Liver (tissue), 9 donors: ENCODE data around the gene PKD1L1. TPM values are rescaled to one million over a fixed set of nuclear protein-coding genes. Genes with fewer than 3 reads are reported as not detected.

Source experiments
- DNase-seq: peaks from one replicate; pipeline ENCODE4 v3.0.0-alpha.2; 2017; ENCODE audit warnings: low spot score
- H3K27ac ChIP-seq, 2 donors: one replicate each; pipeline ENCODE4 v1.7.0; 2013; ENCODE audit warnings: inconsistent platforms in 2 of 2, low read length in 2 of 2, control low read depth in 1 of 2, low read depth in 1 of 2, mild to moderate bottlenecking in 1 of 2
- H3K27me3 ChIP-seq, 4 donors: one replicate each; pipeline versions ENCODE4 v1.6.1 to v1.7.0; 2013; ENCODE audit warnings: low read length in 3 of 4, inconsistent platforms in 1 of 4, mild to moderate bottlenecking in 1 of 4, moderate library complexity in 1 of 4; ENCODE audit not compliant: control insufficient read depth in 4 of 4, insufficient read depth in 4 of 4
- H3K36me3 ChIP-seq, 4 donors: one replicate each; pipeline versions ENCODE4 v1.6.1 to v1.7.0; 2013; ENCODE audit warnings: low read length in 3 of 4, mild to moderate bottlenecking in 3 of 4, low read depth in 1 of 4, moderate library complexity in 1 of 4; ENCODE audit not compliant: control insufficient read depth in 4 of 4, insufficient read depth in 3 of 4
- H3K4me1 ChIP-seq, 4 donors: one replicate each; pipeline versions ENCODE4 v1.6.1 to v1.7.0; 2013; ENCODE audit warnings: low read length in 3 of 4, mild to moderate bottlenecking in 3 of 4, moderate library complexity in 1 of 4; ENCODE audit not compliant: control insufficient read depth in 4 of 4, insufficient read depth in 4 of 4
- H3K4me3 ChIP-seq, 3 donors: one replicate each; pipeline versions ENCODE4 v1.6.1 to v1.7.0; 2013; ENCODE audit warnings: low read length in 3 of 3, control low read depth in 1 of 3, low read depth in 1 of 3, mild to moderate bottlenecking in 1 of 3
- H3K9ac ChIP-seq, 2 donors: one replicate each; pipeline ENCODE4 v1.7.0; 2013; ENCODE audit warnings: low read length in 2 of 2, mild to moderate bottlenecking in 2 of 2, moderate library complexity in 2 of 2, control low read depth in 1 of 2, low read depth in 1 of 2
- H3K9me3 ChIP-seq, 4 donors: one replicate each; pipeline versions ENCODE4 v1.6.1 to v1.7.0; 2013; ENCODE audit warnings: low read length in 3 of 4; ENCODE audit not compliant: control insufficient read depth in 4 of 4
- CTCF ChIP-seq: fragments of 150-350 bp; IDR thresholded peaks from 2 replicates; pipeline ENCODE4 v1.5.1; 2017; ENCODE audit warnings: improper control_type of control experiment, low read depth, low read length; ENCODE audit not compliant: missing input control
- EGR1 ChIP-seq, 2 donors: IDR thresholded peaks; 2 replicates each; pipeline ENCODE4 v1.6.1; 2016 to 2018; ENCODE audit warnings: antibody characterized with exemption in 2 of 2, low read depth in 2 of 2
- FOXA1 ChIP-seq: IDR thresholded peaks from 2 replicates; pipeline ENCODE4 v1.6.1; 2016; ENCODE audit warnings: antibody characterized with exemption
- FOXA2 ChIP-seq: IDR thresholded peaks from 2 replicates; pipeline ENCODE4 v1.6.1; 2016; ENCODE audit warnings: antibody characterized with exemption
- GABPA ChIP-seq, 2 donors: IDR thresholded peaks in 1 of 2; conservative IDR thresholded peaks in 1 of 2; 2 replicates each; pipeline ENCODE4 v1.6.1; 2016; ENCODE audit warnings: antibody characterized with exemption in 2 of 2, mild to moderate bottlenecking in 1 of 2, moderate library complexity in 1 of 2
- HNF4A ChIP-seq, 2 donors: conservative IDR thresholded peaks; 2 replicates each; pipeline ENCODE4 v1.6.1; 2016; ENCODE audit warnings: antibody characterized with exemption in 2 of 2, mild to moderate bottlenecking in 2 of 2
- HNF4G ChIP-seq: IDR thresholded peaks from 2 replicates; pipeline ENCODE4 v1.6.1; 2016; ENCODE audit warnings: antibody characterized with exemption
- JUND ChIP-seq, 2 donors: IDR thresholded peaks; 2 replicates each; pipeline ENCODE4 v1.6.1; 2016; ENCODE audit warnings: antibody characterized with exemption in 2 of 2
- MAX ChIP-seq: IDR thresholded peaks from 2 replicates; pipeline ENCODE4 v1.6.1; 2016; ENCODE audit warnings: antibody characterized with exemption
- NR2F2 ChIP-seq: IDR thresholded peaks from 2 replicates; pipeline ENCODE4 v1.6.1; 2016; ENCODE audit warnings: antibody characterized with exemption
- RAD21 ChIP-seq, 2 donors: IDR thresholded peaks; 2 replicates each; pipeline ENCODE4 v1.6.1; 2016; ENCODE audit warnings: antibody characterized with exemption in 2 of 2, mild to moderate bottlenecking in 2 of 2
- RXRA ChIP-seq, 2 donors: IDR thresholded peaks; 2 replicates each; pipeline ENCODE4 v1.6.1; 2017 to 2018; ENCODE audit warnings: antibody characterized with exemption in 2 of 2, mild to moderate bottlenecking in 1 of 2
- TAF1 ChIP-seq: conservative IDR thresholded peaks from 2 replicates; pipeline ENCODE4 v1.6.1; 2016; ENCODE audit warnings: antibody characterized with exemption, mild to moderate bottlenecking
- YY1 ChIP-seq: IDR thresholded peaks from 2 replicates; pipeline ENCODE4 v1.6.1; 2016; ENCODE audit warnings: antibody characterized with exemption, mild to moderate bottlenecking
- ZBTB33 ChIP-seq: IDR thresholded peaks from 2 replicates; pipeline ENCODE4 v1.6.1; 2016; ENCODE audit warnings: antibody characterized with exemption
- WGBS: extraction: QIAGEN DNeasy Blood & Tissue Kit; methylation state at CpG from one replicate; pipeline ENCODE4 v1.1.7; 2013; 5-methylcytosine and 5-hydroxymethylcytosine counted together
- polyA plus RNA-seq, 2 donors: library from polyadenylated mRNA; stranded (reverse) in 1 of 2; unstranded in 1 of 2; fragments of 200-250 nt in 1 of 2; fragments of >200 nt in 1 of 2; fragmentation: Nextera tagmentation in 1 of 2; extraction: Ambion mirVana in 1 of 2; gene quantifications; one replicate each; pipeline versions ENCODE4 v1.2.1 to v1.2.3, GENCODE V29; 2013 to 2015
- total RNA-seq, 2 donors: library from RNA; depleted of rRNA; stranded (reverse); fragments of >200 nt; gene quantifications; one replicate each; pipeline ENCODE4 v1.2.3, GENCODE V29; 2014
- TF ChIP-seq, protein P1 (sequence below): IDR thresholded peaks from 2 replicates; pipeline ENCODE4 v1.6.1; 2016; ENCODE audit warnings: antibody characterized with exemption
- donor health status: healthy.
- donor health status: healthy.
- donor health status: healthy.
- donor health status: healthy.
- donor health status: healthy.

The PKD1L1 gene
- total and polyA plus RNA-seq, 4 donors = 0.08 to 0.25 (median 0.11) TPM

GRCh38 chr7:47792521-47793121 is 155.6 kb downstream of the PKD1L1 start:
- Histone ChIP-seq H3K27me3 (no peaks in the 10 kb centered on the region), H3K4me3 (no peak overlapping the region), H3K27ac (no peak overlapping the region), H3K9ac (no peak overlapping the region), H3K9me3 (no peaks in the 10 kb centered on the region), H3K4me1 (no peaks in the 10 kb centered on the region), H3K36me3 (no peaks in the 10 kb centered on the region)
- WGBS = 50% methylated on average over 3 of the region's 3 CpGs
- no peak for TF ChIP-seq GABPA (IDR thresholded peaks at IDR 0.05 in 1 of 2, conservative IDR thresholded peaks at IDR 0.05 in 1 of 2)
- no peak for TF ChIP-seq JUND (IDR thresholded peaks at IDR 0.05)
- TF ChIP-seq RAD21 (IDR thresholded peaks at IDR 0.05) = peak; percentile 71 to 86
- peak; percentile 55 for TF ChIP-seq CTCF
- DNase-seq = no peak

DNA sequence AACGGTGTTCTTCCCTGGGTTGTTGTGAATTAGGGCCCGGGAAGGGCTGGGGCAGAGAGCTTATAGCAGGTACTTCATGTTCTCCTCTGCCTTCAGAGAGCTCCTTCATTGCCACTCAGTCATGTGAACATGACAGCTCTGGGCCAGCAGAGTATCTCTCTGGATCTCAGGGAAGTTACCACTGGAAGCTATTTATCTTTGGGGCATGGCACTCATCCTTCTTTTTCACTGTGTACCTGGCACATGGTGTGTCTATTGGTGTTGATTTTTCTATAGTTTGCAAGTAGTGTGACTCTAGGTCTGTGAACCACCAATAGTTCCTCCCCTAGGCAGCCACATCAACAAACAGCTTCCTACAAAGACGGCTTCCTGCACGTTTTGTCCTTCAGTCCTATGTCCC is 156.6 kb downstream of the PKD1L1 start:
- 86% methylated on average over 4 of the region's 4 CpGs for WGBS
- H3K9ac ChIP-seq = no peak overlapping the region
- H3K9me3 ChIP-seq = no peaks in the 10 kb centered on the region
- no peak overlapping the region for H3K4me3 ChIP-seq
- H3K27ac ChIP-seq = no peak overlapping the region
- H3K4me1 ChIP-seq = no peaks in the 10 kb centered on the region
- no peak for TF ChIP-seq EGR1 (IDR thresholded peaks at IDR 0.05; ENCODE audit: low read depth in 2 of 2)
- H3K27me3 ChIP-seq = no peaks in the 10 kb centered on the region
- no peaks in the 10 kb centered on the region for H3K36me3 ChIP-seq
- no peak for DNase-seq

DNA sequence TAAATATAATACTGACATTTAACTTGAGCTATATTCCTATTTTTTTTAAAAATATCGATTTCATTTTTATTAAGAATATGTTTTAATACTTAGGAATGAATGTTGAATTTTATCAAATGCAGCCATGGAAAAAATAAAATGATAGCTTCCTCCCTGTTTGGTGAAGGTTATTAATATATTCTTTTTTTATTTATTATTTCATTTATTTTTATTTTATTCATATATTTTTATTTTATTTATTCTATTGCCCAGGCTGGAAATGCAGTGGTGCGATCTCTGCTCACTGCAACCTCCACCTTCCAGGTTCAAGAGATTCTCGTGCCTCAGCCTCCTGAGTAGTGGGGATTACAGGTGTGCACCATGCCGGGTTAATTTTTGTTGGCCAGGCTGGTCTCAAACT is 160.2 kb downstream of the PKD1L1 start:
- Histone ChIP-seq H3K4me1 (no peaks in the 10 kb centered on the region), H3K27ac (no peak overlapping the region), H3K9ac (no peak overlapping the region), H3K4me3 (no peak overlapping the region), H3K36me3 (no peaks in the 10 kb centered on the region), H3K27me3 (no peaks in the 10 kb centered on the region), H3K9me3 (no peaks in the 10 kb centered on the region)
- WGBS = 96% methylated on average over 4 of the region's 4 CpGs
- TF ChIP-seq YY1 (no peak), ZBTB33 (no peak), JUND (IDR thresholded peaks at IDR 0.05) (no peak), GABPA (IDR thresholded peaks at IDR 0.05 in 1 of 2, conservative IDR thresholded peaks at IDR 0.05 in 1 of 2) (no peak), TAF1 (no peak), EGR1 (IDR thresholded peaks at IDR 0.05; ENCODE audit: low read depth in 2 of 2) (no peak), RAD21 (IDR thresholded peaks at IDR 0.05) (no peak), RXRA (IDR thresholded peaks at IDR 0.05) (no peak), FOXA1 (no peak), HNF4G (no peak), HNF4A (conservative IDR thresholded peaks at IDR 0.05) (no peak), NR2F2 (no peak), FOXA2 (no peak), MAX (no peak), CTCF (no peak)
- TF ChIP-seq, protein P1, sequence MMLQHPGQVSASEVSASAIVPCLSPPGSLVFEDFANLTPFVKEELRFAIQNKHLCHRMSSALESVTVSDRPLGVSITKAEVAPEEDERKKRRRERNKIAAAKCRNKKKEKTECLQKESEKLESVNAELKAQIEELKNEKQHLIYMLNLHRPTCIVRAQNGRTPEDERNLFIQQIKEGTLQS = no peak
- no peak for DNase-seq
